ENCODE measurements around the gene CROCC2. TPM values are rescaled to one million over a fixed set of nuclear protein-coding genes. Genes with fewer than 3 reads are reported as not detected.
"Not testable (repeated sequence)": the region's sequence is repeated elsewhere in the genome, so short reads cannot be mapped to it uniquely, and the experiment has no call there.

Gene CROCC2
- total RNA-seq, 1 experiment from 2014 or later: not detected

- DNase-seq (ENCODE audit: low spot score): no peak
Measured at GRCh38 chr2:240966906-240967680, 61.0 kb downstream of the CROCC2 start.

DNA sequence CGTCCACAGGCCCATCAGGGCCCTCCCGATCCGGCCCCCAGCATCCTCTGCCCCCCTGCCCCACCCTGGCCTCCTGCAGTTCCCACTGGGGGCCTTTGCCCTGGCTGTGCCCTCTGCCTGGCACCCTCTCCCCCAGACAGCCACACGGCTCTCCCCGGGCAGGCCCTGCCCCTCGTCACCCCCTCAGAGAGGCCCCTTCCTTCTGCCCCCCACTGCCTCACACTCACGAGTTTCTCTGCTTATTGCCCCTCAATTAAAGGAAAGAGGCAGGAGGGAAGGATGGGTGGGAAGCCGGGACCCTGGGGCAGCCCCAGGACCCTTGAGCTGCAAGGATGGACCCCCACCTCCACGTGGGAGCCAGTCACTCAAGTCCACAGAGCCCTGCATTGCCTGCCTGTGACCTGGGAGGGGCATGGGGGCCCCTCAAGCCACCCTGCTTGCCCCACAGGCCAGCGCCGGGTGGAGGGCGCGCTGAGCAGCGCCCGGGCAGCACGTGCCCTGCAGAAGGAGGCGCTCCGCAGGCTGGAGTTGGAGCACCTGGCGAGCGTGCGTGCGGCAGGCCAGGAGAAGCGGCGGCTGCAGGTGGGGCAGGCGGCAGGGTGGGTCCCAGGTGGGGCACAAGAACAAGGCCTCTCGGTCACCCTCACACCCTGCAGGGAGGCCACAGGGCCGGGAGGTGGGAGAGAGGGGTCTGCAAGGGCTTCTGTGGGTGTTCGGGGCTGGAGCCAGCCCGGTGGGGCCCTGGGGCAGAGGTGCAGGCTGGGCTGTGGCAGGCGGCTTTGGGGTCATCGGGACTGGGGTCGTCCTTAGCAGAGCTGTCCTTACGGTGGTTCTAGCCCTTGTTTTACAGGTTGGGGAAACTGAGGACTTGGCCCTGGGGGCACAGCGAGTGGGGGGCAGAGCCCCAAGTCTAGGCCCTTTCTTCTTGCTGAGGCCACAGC lies 61.8 kb downstream of the CROCC2 start:
- DNase-seq (ENCODE audit: low spot score): no peak

GRCh38 chr2:240968731-240969624 lies 62.8 kb downstream of the CROCC2 start:
- DNase-seq (ENCODE audit: low spot score): no peak

- no peak for DNase-seq (ENCODE audit: low spot score)
Measured at GRCh38 chr2:240970104-240970503, 64.0 kb downstream of the CROCC2 start.

GRCh38 chr2:240970816-240971215 lies 64.7 kb downstream of the CROCC2 start:
- DNase-seq (ENCODE audit: low spot score): no peak

GRCh38 chr2:240972201-240972600 lies 66.1 kb downstream of the CROCC2 start:
- no peak for DNase-seq (ENCODE audit: low spot score)

DNA sequence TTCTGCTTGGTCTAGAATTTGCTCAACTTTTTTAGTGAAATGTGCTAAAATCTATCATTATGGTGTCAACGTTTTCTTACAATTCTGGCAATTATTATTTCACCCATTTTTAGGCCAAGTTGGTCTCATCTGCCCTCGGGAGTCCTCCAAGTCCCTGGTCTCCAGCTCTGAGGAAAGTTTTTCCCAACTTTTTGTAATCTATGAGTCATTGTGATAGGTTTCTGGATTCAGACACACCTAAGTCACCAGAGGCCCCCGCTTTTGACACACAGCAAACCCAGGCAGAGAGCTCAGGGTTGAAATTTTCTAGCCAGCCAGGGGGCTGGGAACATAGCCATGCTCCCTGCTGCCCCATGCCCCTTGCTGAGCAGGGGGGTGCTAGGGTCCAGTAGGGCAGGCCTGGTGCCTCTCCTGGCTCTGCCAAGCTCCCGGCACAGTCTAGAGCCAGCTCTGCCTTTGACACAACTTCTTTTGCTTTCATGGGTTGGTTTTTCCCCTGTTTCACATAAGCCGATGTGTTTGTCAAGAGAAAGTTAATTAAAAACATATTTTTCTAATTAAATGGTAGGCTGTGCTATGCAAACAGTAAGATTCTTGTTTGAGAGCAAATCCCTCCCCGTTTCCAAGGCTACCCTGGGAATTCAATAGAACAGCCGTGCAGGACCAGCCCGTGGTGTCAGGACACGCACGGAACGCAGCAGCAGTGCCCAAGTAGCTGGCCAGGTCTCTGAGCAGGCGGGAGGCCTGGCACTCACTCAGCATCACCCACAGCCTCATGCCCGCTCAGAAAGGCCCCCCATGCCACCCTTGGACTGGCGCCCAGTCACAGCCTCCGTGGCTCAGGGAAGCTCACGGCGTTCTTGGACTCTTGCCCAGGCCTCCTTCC lies 66.7 kb downstream of the CROCC2 start:
- DNase-seq (ENCODE audit: low spot score): no peak

DNA sequence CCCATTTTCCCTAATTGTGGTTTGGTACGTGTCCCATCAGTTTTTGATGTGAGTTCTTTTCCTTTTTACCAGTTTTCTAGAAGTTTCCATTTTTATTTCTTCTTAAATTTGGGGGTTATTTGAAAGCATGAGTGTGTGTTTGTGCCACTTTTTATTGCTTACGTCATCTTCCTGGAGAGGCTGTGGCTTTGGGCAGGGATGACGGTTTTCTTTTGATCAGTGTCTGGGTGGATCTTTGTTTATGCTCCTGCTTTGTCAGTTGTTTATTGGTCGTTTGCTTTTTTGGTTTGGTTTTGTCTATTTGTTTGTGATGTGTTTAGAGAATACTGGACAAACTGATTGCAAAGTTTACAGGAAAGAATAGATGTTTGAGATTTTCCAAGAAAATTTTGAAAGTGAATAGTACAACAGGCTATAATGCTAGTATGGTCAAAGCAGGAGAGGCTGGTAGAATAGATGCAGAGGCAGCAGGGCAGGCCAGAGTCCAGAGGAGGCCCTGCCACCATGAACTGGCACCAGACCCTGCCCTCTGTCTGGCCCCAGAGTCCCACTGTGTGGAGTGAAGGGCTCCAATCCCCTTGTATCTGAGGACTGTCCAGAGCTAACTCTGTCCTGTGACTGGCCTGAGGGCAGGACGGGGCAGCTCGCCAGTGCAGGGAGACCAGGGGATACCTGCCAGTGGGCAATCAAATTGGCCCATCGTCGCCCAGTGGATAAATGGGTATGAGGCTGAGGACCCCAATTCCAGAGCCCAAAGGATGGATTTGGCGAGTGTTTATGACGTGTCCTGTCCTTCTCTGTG lies 68.8 kb downstream of the CROCC2 start:
- no peak for DNase-seq (ENCODE audit: low spot score)

GRCh38 chr2:240975903-240976302 lies 69.8 kb downstream of the CROCC2 start:
- not testable (repeated sequence) for DNase-seq (ENCODE audit: low spot score)

DNA sequence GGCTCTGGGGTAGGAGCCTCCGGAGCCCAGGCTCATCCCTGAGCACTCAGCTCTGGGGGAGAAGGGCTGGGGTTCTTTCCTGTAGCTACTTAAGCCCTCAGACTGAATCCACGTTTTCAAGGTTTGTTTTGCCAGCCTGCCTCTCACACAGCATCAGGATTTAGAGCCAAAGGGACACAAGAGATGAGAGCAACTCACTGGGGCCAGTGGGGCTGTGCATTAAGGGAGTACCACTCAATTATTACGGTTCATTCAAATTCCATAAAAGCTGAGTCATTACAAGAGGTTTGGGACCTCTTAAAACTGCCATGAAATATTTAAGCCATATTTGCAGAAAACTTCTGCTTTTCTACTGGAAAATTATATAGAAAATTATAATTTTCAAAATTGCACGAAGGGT lies 75.1 kb downstream of the CROCC2 start:
- peak; percentile 30 for DNase-seq (ENCODE audit: low spot score)

GRCh38 chr2:240981871-240982800 lies 76.0 kb downstream of the CROCC2 start:
- DNase-seq (ENCODE audit: low spot score): no peak

GRCh38 chr2:240982821-240983281 lies 76.7 kb downstream of the CROCC2 start:
- no peak for DNase-seq (ENCODE audit: low spot score)

GRCh38 chr2:240983361-240983995 lies 77.3 kb downstream of the CROCC2 start:
- DNase-seq (ENCODE audit: low spot score): no peak

DNA sequence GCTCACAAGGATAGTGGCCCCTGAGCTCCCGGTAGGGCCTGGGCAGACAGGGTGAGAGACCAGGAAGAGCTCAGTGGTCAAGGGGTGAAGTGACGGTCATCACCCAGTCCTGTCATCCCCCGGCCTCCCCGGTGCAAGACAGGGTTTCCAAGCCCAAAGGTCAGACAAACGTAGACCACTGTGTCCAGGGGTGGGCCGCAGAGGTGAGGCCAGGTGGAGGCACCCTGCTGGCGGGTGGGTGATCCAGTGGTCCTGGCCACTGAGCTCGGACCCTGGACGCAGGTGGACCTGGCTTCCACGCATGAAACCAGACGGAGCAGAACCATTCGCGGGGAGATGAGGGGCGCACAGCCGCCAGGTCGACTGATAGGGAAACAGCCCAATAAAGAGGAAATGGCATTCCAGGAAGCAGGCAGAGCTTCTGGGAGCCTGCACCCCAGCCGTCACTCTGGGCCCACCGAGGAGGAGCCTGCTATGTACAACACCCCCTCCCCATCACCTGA lies 77.9 kb downstream of the CROCC2 start:
- no peak for DNase-seq (ENCODE audit: low spot score)

GRCh38 chr2:240985881-240986786 lies 80.0 kb downstream of the CROCC2 start:
- DNase-seq (ENCODE audit: low spot score): no peak

GRCh38 chr2:240986787-240987411 lies 80.8 kb downstream of the CROCC2 start:
- DNase-seq (ENCODE audit: low spot score): no peak
